Measurements from ENCODE around the gene KAT2B. TPM values are rescaled to one million over a fixed set of nuclear protein-coding genes. Genes with fewer than 3 reads are reported as not detected.
A peak's percentile ranks its signal among the peaks of the same experiment; 100 is the strongest.

The KAT2B gene
- total and polyA plus RNA-seq, 8 donors, result 3.8 to 208 (median 20.3) TPM

DNA sequence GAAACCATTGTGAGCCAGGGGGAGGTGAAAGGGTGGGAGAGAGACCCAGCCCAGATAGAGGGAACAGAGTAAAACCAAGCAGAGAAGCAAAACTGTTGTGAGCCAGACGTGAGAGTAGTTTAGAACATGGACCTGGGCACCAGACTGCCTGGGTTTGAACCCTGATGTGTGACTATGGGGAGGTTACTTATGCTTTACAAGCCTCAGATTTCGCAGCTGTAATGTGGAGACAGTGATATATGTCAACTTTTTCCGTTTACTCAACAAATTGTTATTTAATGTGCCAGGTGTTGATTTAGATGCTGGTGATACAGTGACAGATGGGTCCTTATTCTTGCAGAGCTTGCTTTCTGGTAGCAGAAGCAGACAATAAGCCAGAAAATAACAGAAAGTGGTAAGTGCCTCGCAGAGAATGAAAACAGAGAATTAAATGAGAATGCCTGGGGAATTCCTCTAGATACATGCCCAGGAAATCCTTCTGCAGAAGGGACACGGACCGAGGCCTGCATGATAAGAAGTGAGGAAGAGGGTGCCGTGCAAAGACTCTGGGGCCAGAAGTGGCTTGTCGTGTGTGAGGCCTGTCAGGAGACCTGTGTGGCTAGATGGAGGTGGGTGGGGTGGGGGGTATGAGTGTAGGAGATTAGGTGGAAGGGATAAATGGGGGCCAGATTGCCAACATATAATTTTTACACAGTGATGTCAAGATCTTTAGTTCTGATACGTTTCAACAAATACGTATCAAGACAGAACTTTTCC, 15.0 kb downstream of the KAT2B start:
- H3K4me3 ChIP-seq, result no peak overlapping the region

DNA sequence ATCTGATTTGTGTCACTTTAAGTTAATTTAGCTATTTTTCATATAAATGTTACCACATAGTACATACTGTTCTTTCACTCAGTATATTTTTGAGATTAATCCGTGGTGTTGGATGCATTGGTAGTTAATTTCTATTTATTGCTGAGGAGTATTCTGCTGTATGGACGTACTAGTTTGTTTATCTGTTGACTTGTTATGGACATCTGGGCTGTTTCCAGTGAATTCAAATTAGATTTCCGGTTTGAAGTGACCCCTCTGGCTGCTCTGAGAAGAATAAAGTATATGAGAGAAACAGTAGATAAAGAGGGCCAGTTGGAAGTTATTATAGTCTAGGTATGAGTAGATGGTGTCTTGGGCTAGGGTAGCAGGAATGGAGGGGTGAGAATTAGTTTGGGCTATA, 15.6 kb downstream of the KAT2B start:
- H3K27ac ChIP-seq, result peak overlapping the region in 3 of 5 donors; percentile 8 to 79 (median 70)
- H3K4me3 ChIP-seq, result no peak overlapping the region
- TF ChIP-seq, protein P1, sequence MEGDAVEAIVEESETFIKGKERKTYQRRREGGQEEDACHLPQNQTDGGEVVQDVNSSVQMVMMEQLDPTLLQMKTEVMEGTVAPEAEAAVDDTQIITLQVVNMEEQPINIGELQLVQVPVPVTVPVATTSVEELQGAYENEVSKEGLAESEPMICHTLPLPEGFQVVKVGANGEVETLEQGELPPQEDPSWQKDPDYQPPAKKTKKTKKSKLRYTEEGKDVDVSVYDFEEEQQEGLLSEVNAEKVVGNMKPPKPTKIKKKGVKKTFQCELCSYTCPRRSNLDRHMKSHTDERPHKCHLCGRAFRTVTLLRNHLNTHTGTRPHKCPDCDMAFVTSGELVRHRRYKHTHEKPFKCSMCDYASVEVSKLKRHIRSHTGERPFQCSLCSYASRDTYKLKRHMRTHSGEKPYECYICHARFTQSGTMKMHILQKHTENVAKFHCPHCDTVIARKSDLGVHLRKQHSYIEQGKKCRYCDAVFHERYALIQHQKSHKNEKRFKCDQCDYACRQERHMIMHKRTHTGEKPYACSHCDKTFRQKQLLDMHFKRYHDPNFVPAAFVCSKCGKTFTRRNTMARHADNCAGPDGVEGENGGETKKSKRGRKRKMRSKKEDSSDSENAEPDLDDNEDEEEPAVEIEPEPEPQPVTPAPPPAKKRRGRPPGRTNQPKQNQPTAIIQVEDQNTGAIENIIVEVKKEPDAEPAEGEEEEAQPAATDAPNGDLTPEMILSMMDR (IDR thresholded peaks at IDR 0.05), result no peak
- TF ChIP-seq POLR2A (IDR thresholded peaks at IDR 0.05) (no peak), POLR2AphosphoS5 (IDR thresholded peaks at IDR 0.05) (no peak), EP300 (IDR thresholded peaks at IDR 0.05) (no peak)
- no peaks in the 10 kb centered on the region for H3K27me3 ChIP-seq
- intact Hi-C loops (cut with DNase I; ENCODE audit: low total_unique reads), result no loop called here
- 53 to 70% (median 61%) methylated on average over 3 of the region's 3 CpGs for WGBS, 5 donors
- DNase-seq, result no peak
- no peaks in the 10 kb centered on the region for H3K36me3 ChIP-seq
- peaks cover 32 to 62% (median 49%) of the 10 kb centered on the region in 4 donors for H3K4me1 ChIP-seq
- no peaks in the 10 kb centered on the region for H3K9me3 ChIP-seq

More for the DNA sequence above, 15.0 kb downstream of the KAT2B start:
- H3K27me3 ChIP-seq, result no peaks in the 10 kb centered on the region
- intact Hi-C loops (cut with DNase I; ENCODE audit: low total_unique reads), result no loop called here
- 51 to 66% (median 57%) methylated on average over 10 of the region's 10 CpGs for WGBS, 5 donors
- peak overlapping the region in 4 of 5 donors; percentile 27 to 79 (median 54) for H3K27ac ChIP-seq
- H3K4me1 ChIP-seq, result peaks cover 32 to 56% (median 45%) of the 10 kb centered on the region in 4 donors
- TF ChIP-seq, protein P1 (IDR thresholded peaks at IDR 0.05), result no peak
- no peak for TF ChIP-seq POLR2A (IDR thresholded peaks at IDR 0.05)
- TF ChIP-seq POLR2AphosphoS5 (IDR thresholded peaks at IDR 0.05), result no peak
- no peak for TF ChIP-seq EP300 (IDR thresholded peaks at IDR 0.05)
- H3K36me3 ChIP-seq, result no peaks in the 10 kb centered on the region
- no peak for DNase-seq
- no peaks in the 10 kb centered on the region for H3K9me3 ChIP-seq

DNA sequence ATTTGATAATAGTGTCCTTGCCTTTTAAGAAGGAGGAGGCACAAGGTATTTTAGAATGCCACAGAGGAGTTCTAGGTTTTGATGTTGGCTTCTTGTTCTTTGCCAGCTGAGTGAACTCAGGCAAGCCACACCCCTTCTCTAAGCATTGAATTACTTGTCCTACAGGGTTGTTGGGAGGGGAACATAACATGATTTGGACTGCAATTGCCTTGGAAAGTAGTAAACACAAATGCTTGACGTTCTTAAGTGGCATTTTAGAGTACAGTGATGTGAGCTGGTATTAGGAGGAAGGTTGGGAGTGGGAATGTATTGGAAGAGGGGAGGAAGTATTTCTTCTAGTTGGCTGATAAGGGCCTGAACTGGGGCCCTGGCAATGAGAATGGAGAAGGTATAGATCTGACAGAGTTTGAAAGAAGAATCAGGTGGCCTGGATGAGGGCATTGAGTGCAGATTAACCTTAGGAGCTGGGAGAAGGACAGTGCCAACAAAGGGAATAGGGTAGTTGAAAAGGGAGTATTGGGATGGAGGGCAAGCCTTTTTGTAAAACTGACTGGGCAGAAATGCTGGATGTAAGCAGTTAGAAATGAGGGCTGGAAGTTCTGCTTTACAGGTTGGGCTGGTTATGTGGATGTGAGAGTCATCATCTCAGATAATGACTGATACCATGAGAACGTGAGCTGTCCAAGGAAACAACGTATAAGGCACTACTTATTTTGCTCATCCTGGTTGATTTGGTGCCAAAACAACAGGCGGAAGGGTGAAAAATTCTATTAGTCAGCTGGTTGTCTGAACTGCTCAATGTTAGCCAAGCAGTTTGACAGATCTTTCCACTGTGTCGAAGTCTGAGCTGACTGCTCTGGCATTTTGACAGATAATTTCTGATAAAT, 16.7 kb downstream of the KAT2B start:
- Histone ChIP-seq H3K9me3 (no peaks in the 10 kb centered on the region), H3K27ac (peak overlapping the region; percentile 3 to 79 (median 66)), H3K4me1 (peaks cover 32 to 63% (median 53%) of the 10 kb centered on the region in 4 donors), H3K36me3 (no peaks in the 10 kb centered on the region), H3K4me3 (no peak overlapping the region), H3K27me3 (no peaks in the 10 kb centered on the region)
- intact Hi-C loops (cut with DNase I; ENCODE audit: low total_unique reads), result no loop called here
- TF ChIP-seq EP300 (IDR thresholded peaks at IDR 0.05) (no peak), POLR2AphosphoS5 (IDR thresholded peaks at IDR 0.05) (peak in 1 of 3 donors; percentile 45)
- WGBS, 5 donors, result 8 to 21% (median 10%) methylated on average over 5 of the region's 5 CpGs
- DNase-seq, result no peak

DNA sequence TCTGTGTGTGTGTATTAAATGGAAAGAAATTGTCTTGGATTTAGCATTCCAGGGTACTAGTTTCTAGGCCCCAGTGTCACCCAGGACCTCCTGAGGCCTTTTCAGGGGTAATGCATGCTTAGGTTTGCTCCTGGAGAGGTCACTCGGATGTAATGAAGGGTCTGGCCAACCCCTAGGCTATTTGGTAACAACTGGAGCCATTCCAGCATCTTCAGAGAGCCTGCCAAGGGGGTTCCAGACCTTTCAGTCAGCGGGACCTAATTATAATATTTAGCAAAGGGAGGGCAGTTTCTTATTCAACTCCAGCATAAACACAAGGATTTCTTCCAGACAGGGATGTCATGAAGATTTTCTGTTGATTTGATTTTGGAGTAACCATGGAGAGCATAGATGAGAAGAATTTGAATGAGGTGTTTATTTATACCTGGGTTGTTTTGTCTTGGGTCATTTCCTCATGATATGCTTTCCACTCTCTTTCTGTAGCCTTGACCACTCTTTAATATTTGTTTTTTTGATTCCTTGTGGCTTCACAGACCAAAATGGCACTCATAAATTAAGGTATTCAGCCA, 17.4 kb downstream of the KAT2B start:
- intact Hi-C loops (cut with DNase I; ENCODE audit: low total_unique reads), result no loop called here
- Histone ChIP-seq H3K4me1 (peaks cover 32 to 63% (median 53%) of the 10 kb centered on the region in 4 donors), H3K27me3 (no peaks in the 10 kb centered on the region), H3K27ac (peak overlapping the region in 4 of 5 donors; percentile 13 to 79 (median 68)), H3K9me3 (no peaks in the 10 kb centered on the region), H3K36me3 (no peaks in the 10 kb centered on the region), H3K4me3 (no peak overlapping the region)
- TF ChIP-seq, protein P1 (IDR thresholded peaks at IDR 0.05), result no peak
- no peak for TF ChIP-seq POLR2A (IDR thresholded peaks at IDR 0.05)
- TF ChIP-seq EP300 (IDR thresholded peaks at IDR 0.05), result no peak
- no peak for TF ChIP-seq POLR2AphosphoS5 (IDR thresholded peaks at IDR 0.05)
- DNase-seq, result no peak
- 32 to 62% (median 40%) methylated on average over 2 of the region's 2 CpGs for WGBS, 5 donors
